ENCODE results near the gene CDK3.
"Not testable (repeated sequence)": the region's sequence is repeated elsewhere in the genome, so short reads cannot be mapped to it uniquely, and the experiment has no call there.

The CDK3 gene

DNA sequence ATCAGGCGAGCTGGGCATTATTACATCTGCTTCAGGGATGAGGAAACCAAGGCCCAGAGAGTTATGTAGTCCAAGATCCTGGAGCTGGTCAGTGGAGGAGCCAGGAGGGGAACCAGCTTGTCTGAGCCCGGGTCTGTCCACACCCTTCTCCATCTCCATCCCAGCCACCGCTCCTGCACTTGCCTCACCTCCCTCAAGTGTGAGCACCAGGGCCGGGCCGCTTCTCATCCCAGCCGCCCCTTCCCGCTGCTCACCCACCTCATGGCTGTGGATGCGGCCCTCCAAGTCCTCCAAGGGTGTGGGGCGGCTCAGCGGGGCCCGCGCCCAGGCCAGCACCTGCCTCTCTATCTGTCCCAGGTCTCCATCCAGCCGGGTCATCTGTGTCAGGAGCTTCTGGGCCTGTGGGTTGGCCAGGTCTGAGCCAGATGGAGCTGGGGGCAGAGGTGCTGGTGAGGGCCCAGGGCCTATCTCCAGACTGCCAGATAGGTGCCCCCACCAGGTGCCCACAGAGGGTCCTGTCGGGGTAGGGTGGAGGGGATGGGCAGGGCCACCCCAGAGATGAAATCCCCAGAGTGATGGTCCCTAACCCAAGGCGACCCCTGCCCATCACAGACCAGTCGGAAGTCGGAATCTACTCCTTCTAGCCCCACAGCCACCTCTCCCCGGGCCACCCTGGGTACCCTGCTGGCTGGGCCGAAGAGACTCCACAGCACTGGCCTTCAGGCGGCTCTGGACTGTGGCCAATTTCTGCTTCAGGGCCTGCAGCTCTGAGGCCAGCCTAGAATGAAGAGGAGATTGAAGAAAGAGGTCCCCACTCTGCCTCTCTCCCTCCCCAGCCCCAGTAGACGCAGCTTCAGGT lies 17.1 kb downstream of the CDK3 start:
- DNase-seq = no peak

DNA sequence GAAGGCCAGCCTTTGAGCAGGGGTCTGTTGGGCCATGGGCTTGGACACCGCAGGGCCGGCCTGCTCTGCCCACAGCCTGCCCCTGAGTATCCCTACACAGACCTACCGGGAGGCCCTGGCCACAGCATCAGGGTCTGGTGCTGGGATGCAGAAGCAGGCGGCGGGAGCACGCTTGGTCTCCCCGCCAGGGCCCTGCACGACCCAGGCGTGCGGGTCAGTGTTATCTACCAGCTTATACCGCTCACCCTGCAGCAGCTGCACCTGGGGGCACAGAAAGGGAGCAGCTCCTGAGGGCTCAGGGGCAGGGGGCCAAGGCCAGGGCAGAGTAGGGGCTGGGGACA lies 17.7 kb downstream of the CDK3 start:
- DNase-seq = no peak

DNA sequence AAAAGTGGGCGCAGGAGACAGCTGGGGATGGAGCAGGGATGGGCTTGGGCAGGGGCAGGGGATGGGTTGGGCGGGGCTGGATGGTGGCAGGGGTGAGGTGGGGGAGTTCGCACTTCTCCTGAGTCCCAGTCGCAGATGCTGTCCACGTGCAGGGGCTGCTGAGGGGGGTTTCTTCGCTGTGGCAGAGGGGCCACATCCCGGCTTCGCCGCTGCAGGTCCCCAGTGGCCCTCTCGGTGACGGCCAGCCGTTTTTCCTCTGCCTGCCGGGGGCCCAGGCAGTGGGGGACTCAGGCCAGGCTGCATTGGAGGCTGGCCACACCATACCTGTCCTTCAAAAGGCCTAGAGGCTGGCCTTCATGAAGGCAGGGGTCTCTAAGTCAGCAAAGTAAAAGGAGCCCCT lies 18.1 kb downstream of the CDK3 start:
- DNase-seq = no peak

DNA sequence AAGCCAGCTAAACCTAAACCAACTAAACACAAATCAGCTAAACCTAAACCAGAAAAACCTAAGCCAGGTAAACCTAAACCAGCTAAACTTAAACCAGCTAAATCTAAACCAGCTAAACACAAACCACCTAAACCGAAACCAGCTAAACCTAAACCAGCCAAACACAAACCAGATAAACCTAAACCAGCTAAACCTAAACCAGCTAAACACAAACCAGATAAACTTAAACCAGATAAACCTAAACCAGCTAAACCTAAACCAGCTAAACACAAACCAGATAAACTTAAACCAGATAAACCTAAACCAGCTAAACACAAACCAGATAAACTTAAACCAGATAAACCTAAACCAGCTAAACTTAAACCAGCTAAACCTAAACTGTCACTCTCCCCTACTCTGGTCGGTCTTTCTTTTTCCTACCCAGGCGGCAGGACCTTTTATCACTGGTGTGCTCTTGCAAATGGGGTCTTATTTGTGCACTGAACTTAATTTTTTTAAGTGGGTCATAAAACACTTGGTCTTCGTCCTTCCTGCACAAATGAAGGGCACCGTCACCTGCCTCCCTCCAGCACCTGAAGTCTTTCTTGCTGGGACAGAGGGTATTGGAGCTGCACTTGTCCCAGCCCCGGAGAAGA lies 19.3 kb downstream of the CDK3 start:
- no peak for DNase-seq

DNA sequence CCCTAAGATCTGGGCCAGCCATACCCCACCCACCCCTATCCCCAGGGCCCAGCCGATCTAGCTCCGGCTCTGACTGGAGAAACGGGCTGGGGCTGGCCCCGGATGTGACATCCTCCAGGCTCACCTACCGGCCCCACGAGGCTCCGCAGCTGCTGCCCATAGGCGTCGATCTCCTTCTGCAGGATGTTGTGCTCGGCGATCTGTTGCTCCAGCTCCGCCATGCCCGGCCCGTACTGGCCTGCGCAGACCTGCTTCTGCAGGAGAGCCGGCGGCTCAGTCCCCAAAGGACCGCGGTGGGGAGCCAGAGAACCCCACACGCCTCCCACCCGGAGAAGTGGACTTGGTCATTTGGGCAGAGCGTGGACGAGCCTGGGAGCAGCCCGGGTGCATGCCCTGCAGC lies 21.6 kb downstream of the CDK3 start:
- DNase-seq = no peak

DNA sequence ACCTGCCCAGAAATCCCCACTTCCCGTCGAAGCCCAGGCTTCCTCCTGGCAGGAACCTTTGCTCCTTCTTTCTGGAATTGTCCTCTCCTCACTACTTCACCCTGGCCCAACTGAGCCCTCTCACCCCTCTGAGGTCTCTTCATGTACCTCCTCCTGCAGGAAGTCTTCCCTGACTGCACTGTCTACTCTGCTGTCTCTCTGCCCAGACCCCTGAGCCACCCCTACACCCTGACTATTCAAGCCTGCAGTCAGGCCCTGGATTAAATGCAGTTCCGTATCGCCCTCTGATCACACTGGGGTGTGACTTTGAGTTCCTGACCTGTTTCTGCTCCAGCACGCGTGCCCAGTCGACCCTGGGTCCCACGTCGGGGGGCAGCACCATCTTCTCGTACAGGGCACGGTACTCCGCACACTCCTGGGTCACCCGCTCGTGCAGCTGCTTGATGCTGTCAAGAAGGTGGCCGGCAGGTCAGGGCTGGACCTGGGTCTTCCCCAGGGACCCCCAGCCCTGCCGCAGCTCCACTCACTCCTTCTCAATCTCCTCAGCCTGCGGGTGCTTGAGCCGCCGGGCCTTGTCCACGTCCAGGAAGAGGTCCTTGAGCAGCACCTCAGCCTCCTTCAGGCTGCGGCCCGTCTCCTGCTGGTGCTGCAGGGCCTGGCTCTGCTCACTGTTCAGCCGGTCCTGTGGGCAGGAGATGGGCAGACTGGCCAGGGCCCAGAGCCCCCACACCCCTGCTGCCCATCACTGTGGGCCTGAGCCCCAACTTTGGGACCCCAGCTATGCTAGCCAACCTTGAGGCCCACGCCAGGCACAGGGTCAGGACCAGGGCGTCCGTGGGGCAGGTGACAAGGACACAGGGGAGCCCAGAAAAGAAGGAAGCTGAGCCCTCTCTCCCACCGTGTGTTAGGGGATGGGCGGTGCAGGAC lies 22.6 kb downstream of the CDK3 start:
- DNase-seq = no peak

DNA sequence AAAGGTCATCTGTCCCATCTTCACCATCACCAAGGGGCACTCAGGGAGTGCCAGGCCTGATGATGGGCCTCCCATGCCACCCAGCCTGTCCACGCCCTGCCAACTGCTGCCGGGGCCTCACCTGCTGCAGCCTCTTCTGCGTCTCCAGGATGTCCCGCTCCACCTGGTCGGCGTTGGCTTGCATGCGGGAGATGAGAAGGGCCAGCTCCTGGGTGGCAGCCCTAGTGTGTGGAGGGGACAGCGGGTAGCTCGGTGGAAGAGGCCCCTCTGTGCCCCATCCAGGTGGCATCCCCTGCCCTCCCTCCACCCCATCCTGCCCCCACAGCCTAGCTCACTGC lies 23.2 kb downstream of the CDK3 start:
- DNase-seq = no peak

DNA sequence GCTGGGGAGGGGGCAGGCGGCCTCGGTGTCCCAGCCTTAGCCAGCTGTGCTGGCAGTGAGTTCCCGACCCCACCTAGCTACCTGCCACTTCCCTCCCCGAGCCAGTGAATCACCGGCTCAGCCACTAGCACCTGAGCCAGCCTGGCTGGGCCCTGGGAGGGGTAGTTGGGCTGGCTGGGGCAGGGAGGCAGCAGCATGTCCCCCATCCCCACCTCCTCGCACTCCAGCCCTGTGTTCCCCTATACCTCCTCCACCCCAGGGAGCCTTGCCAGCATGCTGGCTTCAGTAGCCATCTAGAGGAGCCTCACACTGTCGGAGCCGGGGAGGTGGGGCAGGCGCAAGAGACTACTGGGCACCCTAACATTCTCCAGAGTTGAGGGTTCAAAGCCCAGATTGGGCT lies 23.7 kb downstream of the CDK3 start:
- no peak for DNase-seq

DNA sequence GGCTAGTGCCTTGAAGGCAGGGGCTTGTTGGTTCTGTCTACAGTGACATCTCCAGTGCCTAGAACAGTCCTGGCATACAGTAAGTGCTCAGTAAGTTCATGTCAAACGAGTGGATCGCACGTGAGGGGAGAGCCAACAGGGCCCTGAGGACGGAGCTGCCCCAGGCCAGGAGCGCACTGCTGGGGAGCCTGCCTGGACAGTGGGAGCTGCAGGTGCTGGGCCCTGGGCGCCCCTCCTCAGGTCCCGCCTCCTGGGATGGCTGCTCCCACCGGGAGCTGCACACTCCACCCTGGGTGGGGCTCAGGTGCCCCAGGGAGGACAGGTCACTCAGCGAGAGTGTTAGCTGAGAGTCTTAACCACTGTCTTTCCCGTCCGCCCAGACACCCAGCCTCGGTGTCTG lies 24.6 kb downstream of the CDK3 start:
- no peak for DNase-seq

DNA sequence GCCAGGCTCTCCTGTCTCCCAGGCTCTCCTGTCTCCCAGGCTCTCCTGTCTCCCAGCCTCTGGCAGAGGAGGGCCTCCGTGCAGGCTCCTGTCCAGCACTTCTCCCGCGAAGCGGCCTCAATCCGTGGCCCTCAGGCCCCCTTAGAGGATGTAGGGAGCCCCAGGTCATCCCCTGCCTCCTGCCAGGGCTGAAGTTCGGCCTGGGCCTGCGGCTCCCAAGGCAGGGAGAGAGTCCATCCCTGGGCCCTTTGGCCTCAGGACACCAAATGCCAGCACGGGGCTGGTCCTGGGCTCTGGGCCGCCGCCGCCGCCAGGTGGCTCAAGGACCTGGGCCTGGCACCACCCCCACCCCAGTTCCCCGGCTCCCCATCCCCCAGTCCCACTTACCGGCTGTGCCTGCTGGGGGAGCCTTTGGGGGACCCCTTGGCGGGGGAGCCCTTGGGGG lies 26.1 kb downstream of the CDK3 start:
- no peak for DNase-seq

DNA sequence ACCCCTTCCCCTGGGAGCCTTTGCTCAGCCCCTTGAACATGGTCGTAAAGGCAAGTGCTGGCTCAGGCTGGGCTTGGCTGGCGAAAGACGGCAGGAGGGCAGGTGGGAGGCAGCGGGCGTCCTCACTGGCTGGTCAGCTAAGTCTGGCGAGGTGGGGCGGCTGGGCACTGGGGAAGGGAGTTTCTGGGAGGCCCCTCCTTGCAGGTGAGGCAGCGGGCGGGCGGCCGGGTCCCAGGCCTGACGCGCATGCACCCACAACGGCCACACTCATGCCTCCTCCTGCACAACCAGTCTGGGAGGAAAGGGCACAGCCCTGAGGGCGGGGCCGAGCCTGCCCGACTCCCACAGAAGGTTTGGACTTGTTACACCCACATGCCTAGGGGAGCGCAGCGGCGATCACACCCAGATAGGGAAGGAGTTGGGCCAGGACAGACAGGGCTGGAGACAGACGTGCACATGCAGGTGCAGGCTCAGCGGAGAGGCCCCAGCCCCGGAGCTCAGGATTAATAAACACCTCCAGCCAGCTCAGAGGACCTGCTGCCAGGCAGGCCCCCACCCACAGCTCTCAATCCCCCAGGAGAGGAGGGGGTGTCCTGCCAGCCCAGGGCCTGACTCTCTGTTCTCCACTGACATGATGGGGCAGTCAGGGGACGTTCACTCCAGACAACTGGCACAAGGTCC lies 26.6 kb downstream of the CDK3 start, which contains the start of gene EVPL:
EVPL (minus strand) TSS at position 148 of the 681 bp plus-strand sequence; CDS start at position 40, 108 bp downstream.
- no peak for DNase-seq

DNA sequence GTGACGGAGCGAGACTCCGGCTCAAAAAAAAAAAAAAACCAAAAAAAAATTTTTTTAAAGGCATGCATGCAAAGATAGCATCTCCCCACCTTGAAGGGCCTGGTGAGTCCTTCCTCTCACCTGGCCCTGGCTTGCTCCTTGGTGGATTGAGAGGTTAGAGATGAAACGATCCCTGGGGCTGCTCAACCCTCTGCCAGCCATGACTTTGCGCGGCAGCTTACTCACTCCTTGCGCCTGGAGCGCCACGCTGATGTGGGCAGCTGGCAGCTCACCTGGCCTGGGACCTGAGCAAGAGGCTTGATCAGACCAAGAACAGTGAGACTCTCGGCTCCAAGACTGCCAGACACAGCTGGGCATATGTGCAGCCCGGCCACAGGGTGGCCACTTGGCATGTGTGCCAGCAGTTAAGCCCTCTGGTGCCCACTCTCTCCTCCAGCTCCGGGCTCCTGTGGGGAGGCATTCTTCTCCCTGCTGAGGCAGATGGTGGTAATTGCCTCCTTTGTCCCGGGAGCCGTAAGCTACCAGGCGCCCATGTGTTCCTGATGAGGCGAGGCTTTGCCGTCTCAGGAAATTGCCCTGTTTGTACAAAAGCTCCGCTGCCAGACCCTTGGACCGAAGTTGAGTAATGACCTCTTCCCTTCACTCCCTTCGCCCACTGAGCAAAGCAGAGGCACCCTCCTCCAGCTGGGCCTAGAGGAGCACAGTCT lies 31.6 kb downstream of the CDK3 start:
- DNase-seq = no peak

DNA sequence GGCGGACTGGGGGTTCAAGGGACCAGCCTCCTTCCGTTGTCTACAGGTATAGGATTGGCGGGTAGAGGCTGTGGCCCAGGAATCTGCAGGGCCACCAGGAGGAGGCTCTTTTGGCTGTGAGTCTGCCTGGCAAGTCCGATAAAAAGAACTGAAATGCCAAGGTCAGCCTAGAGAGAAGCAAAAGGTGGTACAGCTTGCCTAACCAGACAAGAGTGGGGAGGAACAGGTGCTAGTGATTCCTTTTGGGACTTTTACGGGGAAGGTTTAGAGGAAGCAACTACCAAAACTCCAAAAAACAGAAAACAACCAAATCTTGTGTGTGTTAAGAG lies 32.1 kb downstream of the CDK3 start:
- DNase-seq = no peak

DNA sequence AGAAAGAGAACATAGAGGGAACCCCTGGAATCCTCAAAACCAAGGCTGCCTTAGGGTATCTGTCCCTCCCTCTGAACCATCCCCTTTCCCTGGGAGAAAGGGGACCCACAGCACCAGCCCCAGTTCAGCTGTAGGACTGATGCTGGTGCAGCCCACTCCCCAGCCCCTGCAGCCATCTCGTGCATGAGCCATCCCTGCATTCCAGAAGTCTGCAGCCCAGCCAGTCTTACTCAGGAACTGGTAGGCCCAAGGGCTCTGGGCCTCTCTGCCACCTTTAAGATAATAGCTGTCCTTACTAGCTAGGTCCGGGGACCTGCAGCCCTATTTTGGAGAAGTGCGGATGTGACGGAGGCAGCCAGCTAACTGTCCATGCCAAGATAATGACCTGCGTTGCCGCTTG lies 32.5 kb downstream of the CDK3 start:
- no peak for DNase-seq

DNA sequence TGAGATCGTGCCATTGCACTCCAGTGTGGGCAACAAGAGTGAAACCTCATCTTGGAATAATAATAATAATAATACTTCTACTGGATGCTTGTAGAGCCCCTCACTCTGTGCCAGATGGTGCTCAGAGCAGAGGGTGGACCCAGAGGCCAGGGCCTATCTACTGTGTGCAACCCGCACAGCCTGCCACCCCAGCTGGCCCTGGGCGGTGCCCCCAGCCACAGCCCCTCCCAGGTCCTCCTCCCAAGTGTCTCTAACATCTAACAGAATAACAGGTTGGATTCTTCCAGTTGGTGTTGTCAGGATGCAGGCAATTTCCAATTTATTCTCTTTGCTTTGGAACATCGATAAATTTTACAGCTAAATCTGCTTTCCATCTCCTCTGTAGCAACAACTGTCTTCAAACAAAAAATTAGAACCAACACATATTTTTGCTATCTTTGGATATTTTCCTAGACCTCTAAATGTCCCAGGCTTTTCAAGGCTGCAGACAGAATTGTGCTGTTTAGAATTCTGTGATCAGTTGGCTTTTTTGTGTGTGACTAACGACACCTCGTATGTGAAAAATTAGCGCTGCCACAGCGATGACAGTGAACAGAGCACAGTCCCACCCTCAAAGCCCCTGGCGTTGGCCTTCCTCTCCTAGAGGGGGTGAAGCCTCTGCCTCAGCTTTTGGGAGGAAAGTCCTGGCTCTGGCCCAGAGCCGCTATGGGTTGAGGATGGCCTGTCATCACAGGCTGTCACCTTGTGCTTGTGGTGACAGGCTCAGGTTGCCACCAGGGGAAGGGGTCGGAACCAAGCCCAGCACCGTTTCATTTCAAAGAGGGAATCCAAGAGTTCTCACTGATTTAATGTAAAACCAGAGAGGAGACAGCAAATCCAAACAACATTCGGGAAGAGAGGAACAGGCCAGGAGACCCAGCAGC lies 34.0 kb downstream of the CDK3 start:
- DNase-seq = no peak

DNA sequence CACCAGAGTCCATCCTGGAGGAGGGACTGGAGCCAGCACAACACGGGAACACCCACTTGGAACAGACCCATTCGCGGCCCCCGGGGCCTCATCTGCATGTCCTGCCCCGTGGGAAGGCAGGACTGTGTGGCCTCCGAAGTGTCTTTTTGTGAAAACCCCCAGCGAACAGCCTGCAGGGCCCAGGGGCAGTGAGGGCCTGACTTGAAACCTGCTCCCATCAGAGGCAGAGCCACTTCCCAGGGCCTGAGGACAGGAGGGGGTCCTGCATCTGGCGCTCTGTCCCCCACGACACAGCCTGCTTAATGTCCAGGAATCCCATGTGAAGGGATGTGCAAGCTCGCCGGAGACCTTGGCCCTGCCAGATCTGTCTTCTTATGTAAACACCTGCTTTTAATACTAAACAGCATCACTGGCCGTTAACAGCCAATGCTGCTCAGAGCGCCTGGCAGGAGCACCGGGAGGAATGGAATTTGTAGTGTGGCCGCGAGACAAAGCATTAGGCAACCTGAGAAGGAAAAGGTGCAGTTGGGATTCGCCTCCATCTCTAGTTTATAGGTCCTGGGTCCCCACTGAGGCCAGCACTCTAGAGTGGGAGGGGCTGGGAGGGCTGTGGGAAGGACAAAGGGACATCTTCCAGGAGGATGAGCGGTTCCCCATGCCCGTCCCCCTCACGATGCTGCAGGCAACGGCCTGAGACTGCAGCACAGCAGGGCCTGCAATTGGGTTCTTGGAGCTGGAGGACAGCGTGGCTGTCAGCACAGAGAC lies 36.0 kb downstream of the CDK3 start:
- no peak for DNase-seq

DNA sequence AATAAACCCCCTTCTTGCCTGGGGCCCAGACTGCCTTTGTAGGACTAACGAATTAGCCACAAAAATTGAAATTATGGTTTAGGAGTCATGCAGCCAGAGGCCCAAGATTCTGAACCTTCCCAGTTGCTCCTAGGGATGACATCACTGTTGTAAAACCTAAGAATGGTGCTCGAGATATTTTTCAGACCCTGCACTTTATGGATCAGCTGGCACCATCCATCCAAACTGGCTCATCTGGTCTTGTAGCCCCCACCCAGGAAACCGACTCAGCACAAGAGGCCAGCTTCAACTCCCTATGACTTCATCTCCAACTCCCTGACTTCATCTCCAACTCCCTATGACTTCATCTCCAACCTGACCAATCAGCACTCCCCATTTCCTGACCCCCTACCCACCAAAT lies 37.4 kb downstream of the CDK3 start:
- no peak for DNase-seq

DNA sequence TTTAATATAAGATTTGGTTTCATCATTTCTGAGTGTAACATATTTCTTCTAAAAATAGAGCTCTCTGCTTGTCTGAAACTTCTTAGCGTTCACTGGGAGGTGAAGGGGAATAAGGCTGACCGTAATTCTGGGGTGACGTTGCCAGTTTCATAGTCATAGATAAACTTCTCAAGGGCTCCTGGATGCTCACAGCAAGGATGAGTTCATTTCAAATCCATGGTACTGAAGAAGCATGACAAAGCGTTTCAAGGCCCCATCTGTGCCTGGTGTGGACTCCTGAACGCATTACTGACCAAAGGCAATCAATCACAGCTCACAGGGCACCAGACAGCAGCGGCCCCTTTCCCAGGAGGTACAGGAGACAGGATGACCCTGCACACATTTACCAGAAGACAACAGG lies 38.5 kb downstream of the CDK3 start:
- DNase-seq = no peak

DNA sequence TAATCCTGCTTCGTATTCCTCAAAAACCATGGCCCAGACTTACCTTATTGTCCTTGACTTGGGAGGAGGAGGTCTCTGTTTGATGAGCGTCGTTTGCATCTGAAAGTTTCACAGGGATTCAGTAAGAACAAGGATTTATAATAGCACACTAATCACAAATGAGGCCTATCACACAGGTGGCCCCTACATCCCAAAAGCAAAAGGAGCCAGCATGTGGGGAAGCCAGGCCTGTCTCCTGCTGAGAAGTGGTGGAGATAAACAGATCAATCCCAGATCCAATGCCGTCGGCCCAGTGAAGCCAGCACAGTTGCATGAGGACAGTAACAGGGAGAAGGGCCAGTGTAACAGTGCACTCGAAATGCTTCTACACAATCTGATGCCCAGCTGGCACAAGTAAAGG lies 39.7 kb downstream of the CDK3 start:
- DNase-seq = no peak

DNA sequence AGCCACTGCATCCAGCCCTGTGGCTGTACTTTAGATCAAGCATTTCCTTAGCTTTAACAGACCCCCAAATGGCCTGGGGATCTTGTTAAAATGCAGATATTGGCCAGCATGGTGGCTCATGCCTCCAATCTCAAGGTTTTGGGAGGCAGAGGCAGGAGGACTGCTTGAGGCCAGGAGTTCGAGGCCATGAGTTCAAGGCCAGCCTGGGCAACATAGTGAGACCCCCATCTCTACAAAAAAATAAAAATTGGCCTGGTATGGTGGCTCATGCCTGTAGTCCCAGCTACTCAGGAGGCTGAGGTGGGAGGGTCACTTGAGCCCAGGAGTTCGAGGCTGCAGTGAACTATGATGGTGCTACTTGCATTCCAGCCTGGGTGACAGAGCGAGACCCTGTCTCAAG lies 42.2 kb downstream of the CDK3 start:
- DNase-seq = not testable (repeated sequence)
